Loucy (cell line): ENCODE results near the gene TRIM2.

Experiments
- EZH2phosphoT487 ChIP-seq: fragments of 200-600 bp; IDR thresholded peaks from 2 replicates; pipeline ENCODE4 v1.6.1; 2018; ENCODE audit warnings: antibody characterized with exemption, mild to moderate bottlenecking, moderate library complexity, borderline replicate concordance
- TF ChIP-seq, protein P1 (sequence below): fragments of 200-600 bp; sonication (generic); conservative IDR thresholded peaks from 2 replicates; pipeline ENCODE4 v1.5.1; 2014; ENCODE audit warnings: mild to moderate bottlenecking, antibody characterized with exemption, low read length

GRCh38 chr4:153189016-153189801 lies 15.0 kb upstream of the TRIM2 start:
- TF ChIP-seq, protein P1, sequence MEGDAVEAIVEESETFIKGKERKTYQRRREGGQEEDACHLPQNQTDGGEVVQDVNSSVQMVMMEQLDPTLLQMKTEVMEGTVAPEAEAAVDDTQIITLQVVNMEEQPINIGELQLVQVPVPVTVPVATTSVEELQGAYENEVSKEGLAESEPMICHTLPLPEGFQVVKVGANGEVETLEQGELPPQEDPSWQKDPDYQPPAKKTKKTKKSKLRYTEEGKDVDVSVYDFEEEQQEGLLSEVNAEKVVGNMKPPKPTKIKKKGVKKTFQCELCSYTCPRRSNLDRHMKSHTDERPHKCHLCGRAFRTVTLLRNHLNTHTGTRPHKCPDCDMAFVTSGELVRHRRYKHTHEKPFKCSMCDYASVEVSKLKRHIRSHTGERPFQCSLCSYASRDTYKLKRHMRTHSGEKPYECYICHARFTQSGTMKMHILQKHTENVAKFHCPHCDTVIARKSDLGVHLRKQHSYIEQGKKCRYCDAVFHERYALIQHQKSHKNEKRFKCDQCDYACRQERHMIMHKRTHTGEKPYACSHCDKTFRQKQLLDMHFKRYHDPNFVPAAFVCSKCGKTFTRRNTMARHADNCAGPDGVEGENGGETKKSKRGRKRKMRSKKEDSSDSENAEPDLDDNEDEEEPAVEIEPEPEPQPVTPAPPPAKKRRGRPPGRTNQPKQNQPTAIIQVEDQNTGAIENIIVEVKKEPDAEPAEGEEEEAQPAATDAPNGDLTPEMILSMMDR: no peak
- TF ChIP-seq EZH2phosphoT487: no peak
